Measurements from ENCODE around the gene DNM1. TPM values are rescaled to one million over a fixed set of nuclear protein-coding genes. Genes with fewer than 3 reads are reported as not detected.

DNM1 gene
- total RNA-seq, 4 donors from 2014 or later = 4.3 to 18.9 (median 10.1) TPM

DNA sequence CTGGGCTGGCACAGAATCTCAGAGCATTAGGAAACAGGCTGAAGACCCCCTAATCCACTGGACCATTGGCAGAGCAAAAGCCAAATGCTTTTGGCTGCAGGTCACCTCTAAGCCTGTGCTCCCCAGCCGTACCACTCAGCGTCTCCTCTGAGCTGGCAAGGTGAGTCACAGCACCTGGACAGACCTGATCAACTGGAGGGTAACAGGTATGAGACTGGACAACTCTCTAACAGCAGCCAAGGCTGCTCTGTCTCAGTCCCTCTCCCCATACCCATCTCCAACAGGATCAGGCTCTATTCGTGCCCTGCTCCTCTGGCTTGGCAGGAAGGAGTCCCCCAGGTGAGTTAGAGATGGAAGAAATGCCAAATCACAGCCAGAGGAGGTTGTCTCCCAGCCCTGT is 67.9 kb downstream of the DNM1 start:
- DNase-seq (ENCODE audit: low spot score in 2 of 2) = no peak
- no peaks in the 10 kb centered on the region for H3K27me3 ChIP-seq
- TF ChIP-seq POLR2A (IDR thresholded peaks at IDR 0.05) (no peak), POLR2AphosphoS5 (IDR thresholded peaks at IDR 0.05) (no peak), EP300 (IDR thresholded peaks at IDR 0.05) (no peak)
- TF ChIP-seq, protein P1, sequence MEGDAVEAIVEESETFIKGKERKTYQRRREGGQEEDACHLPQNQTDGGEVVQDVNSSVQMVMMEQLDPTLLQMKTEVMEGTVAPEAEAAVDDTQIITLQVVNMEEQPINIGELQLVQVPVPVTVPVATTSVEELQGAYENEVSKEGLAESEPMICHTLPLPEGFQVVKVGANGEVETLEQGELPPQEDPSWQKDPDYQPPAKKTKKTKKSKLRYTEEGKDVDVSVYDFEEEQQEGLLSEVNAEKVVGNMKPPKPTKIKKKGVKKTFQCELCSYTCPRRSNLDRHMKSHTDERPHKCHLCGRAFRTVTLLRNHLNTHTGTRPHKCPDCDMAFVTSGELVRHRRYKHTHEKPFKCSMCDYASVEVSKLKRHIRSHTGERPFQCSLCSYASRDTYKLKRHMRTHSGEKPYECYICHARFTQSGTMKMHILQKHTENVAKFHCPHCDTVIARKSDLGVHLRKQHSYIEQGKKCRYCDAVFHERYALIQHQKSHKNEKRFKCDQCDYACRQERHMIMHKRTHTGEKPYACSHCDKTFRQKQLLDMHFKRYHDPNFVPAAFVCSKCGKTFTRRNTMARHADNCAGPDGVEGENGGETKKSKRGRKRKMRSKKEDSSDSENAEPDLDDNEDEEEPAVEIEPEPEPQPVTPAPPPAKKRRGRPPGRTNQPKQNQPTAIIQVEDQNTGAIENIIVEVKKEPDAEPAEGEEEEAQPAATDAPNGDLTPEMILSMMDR (IDR thresholded peaks at IDR 0.05) = no peak
- no peak overlapping the region for H3K4me3 ChIP-seq
- peak overlapping the region; percentile 43 for H3K27ac ChIP-seq
- H3K4me1 ChIP-seq = peaks cover 33% of the 10 kb centered on the region
- peaks cover 47% of the 10 kb centered on the region for H3K36me3 ChIP-seq
- H3K9me3 ChIP-seq = no peaks in the 10 kb centered on the region
- 52% methylated on average over 3 of the region's 3 CpGs for WGBS

DNA sequence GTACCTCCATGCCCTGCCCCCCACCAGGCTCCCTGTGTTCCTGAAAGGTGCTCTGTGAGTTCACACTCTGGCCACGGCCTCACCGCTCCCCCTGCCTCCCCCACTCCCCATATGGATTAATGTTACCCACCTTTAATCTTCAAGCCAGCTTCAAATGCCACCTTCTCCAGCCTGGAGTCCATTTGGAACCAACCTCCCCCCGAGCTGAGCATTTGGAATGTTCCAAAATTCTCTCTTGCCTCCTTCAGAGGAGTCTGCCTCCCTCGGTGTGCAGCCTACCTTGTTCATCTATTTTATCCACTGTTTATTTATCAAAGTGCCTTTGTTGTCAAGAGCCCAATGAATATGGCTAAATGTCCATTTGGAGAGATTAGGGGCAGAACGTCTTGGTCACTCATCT is 68.3 kb downstream of the DNM1 start:
- WGBS = 77% methylated on average over 5 of the region's 5 CpGs
- Histone ChIP-seq H3K9me3 (no peaks in the 10 kb centered on the region), H3K36me3 (peaks cover 43% of the 10 kb centered on the region), H3K27ac (peak overlapping the region; percentile 43), H3K27me3 (no peaks in the 10 kb centered on the region), H3K4me3 (no peak overlapping the region), H3K4me1 (peaks cover 34% of the 10 kb centered on the region)
- no peak for DNase-seq (ENCODE audit: low spot score in 2 of 2)
- TF ChIP-seq EP300 (IDR thresholded peaks at IDR 0.05) = no peak
- TF ChIP-seq, protein P1 (IDR thresholded peaks at IDR 0.05) = no peak

DNA sequence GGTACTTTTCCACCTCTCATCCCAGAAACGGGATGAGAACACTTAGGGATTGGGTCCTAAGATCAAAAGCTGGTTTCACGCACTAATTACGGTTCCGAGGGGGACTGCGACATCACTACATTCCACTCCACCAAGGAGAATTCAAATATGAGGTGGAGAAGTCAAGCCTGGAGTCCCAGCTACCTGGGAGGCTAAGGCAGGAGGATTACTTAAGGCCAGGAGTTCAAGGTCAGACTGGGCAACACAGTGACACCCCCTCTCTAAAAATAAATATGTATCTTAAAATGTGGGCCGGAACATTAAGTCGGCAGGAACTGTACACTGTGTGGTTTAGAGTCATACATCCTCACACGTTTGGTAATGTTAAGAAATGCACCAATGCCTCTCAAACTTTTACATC is 71.1 kb downstream of the DNM1 start:
- DNase-seq (ENCODE audit: low spot score in 2 of 2) = no peak
- Histone ChIP-seq H3K4me1 (peaks cover 39% of the 10 kb centered on the region), H3K27ac (no peak overlapping the region), H3K36me3 (peaks cover 17% of the 10 kb centered on the region), H3K4me3 (peak overlapping the region; percentile 82), H3K27me3 (no peaks in the 10 kb centered on the region), H3K9me3 (no peaks in the 10 kb centered on the region)
- WGBS = 68% methylated on average over 8 of the region's 8 CpGs
- TF ChIP-seq EP300 (IDR thresholded peaks at IDR 0.05) (no peak), POLR2A (IDR thresholded peaks at IDR 0.05) (no peak), POLR2AphosphoS5 (IDR thresholded peaks at IDR 0.05) (no peak)
- TF ChIP-seq, protein P1 (IDR thresholded peaks at IDR 0.05) = no peak

DNA sequence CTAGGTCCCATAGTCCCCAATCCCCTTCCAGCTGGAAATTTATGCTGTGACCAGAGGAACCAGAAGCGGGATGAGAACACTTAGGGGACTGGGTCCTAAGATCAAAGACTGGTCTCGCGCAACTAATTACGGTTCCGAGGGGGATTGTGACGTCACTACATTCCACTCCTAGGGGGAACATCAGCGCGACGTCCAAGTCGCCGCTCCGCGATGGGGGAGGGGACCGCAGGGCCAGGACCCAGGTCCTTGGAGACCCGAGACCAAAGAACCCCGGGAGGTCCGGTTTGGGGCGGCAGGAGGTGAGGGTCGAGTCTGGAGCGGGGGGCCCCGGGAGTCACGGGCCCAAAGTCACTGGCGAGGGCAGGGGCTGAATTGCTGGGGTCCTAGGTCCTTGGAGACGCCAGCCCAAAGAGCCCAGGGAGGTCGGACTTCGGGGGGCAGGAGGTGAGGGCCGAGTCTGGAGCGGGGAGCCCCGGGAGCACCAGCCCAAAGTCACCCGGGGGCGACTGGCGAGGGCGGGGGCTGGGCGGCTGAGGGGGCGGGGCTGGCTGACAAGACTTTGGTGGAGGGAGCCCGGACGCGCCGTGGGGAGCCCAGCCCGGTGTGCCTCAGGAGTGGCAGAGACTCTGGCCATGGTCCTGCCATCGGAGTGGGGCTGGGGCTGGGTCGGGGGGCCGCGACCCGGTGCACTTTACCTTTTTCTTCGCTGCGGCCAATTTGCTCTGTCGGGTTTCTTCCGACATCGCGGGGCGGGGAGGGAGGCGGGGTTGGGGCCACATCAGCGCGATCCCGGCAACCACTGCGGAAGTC is 72.2 kb downstream of the DNM1 start, which contains the start of gene GOLGA2:
Gene GOLGA2 (minus strand): TSS at position 810 of the 810 bp plus-strand sequence. CDS start 31 bp downstream, at position 779.
- TF ChIP-seq POLR2A (IDR thresholded peaks at IDR 0.05) (no peak), EP300 (IDR thresholded peaks at IDR 0.05) (no peak), POLR2AphosphoS5 (IDR thresholded peaks at IDR 0.05) (no peak)
- TF ChIP-seq, protein P1 (IDR thresholded peaks at IDR 0.05) = no peak
- Histone ChIP-seq H3K9me3 (no peaks in the 10 kb centered on the region), H3K4me1 (peaks cover 43% of the 10 kb centered on the region), H3K27ac (peak within 1 kb of the TSS; percentile 89), H3K27me3 (no peaks in the 10 kb centered on the region), H3K36me3 (peaks cover 17% of the 10 kb centered on the region), H3K4me3 (peak within 1 kb of the TSS; percentile 82)
- WGBS = 0% methylated on average over 24 of the region's 57 CpGs
- no peak for DNase-seq (ENCODE audit: low spot score in 2 of 2)

DNA sequence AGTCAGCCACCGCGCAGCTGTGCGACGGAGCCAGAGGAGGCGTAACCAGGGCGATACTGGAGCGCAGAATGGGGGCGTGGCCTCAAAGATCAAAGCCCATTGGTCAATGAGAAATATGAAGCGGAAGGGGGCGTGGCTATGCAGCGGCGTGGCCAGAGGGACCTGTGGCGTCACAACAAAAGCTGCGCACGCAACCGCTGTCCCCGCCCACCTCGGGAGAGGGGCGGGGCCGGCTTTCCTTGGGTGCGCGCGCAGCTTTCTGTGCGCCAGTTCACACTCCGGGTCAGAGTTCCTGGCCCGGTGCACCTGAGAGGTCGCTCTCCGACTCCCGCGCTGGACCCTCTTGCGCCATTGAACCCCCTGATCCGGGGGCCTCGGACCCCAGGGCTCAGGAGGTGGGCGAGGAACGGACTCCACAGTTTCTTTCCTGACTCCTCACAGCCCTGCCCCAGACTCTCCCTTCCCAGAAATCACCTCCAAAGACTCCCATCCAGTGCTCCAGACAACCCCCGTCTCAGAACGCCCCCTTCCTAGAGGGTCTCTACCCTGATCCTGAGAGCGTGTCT is 72.9 kb downstream of the DNM1 start, which contains the start of gene SWI5:
Gene SWI5 (plus strand): TSS at position 269 of the 566 bp plus-strand sequence.
- Histone ChIP-seq H3K9me3 (no peaks in the 10 kb centered on the region), H3K27ac (peak within 1 kb of the TSS; percentile 89), H3K36me3 (peaks cover 16% of the 10 kb centered on the region), H3K4me3 (peak within 1 kb of the TSS; percentile 82), H3K27me3 (no peaks in the 10 kb centered on the region), H3K4me1 (peaks cover 43% of the 10 kb centered on the region)
- TF ChIP-seq POLR2A (IDR thresholded peaks at IDR 0.05) = peak; percentile 58 to 87
- TF ChIP-seq POLR2AphosphoS5 (IDR thresholded peaks at IDR 0.05) = peak; percentile 11 to 85 (median 14)
- TF ChIP-seq, protein P1 (IDR thresholded peaks at IDR 0.05) = no peak
- 0% methylated on average over 32 of the region's 38 CpGs for WGBS
- DNase-seq (ENCODE audit: low spot score in 2 of 2) = peak; percentile 100
